ENCODE data around the gene TAF4.

TAF4 gene

GRCh38 chr20:61927193-61927825 is 138.4 kb downstream of the TAF4 start:
- DNase-seq, result no peak

GRCh38 chr20:61926796-61927192 is 138.9 kb downstream of the TAF4 start:
- DNase-seq, result no peak

GRCh38 chr20:61926253-61926613 is 139.4 kb downstream of the TAF4 start:
- no peak for DNase-seq

- DNase-seq, result no peak
Observed at GRCh38 chr20:61925555-61926252, 140.0 kb downstream of the TAF4 start.

GRCh38 chr20:61924858-61925554 is 140.7 kb downstream of the TAF4 start:
- no peak for DNase-seq
